ENCODE data around the gene TSHZ3.

DNA sequence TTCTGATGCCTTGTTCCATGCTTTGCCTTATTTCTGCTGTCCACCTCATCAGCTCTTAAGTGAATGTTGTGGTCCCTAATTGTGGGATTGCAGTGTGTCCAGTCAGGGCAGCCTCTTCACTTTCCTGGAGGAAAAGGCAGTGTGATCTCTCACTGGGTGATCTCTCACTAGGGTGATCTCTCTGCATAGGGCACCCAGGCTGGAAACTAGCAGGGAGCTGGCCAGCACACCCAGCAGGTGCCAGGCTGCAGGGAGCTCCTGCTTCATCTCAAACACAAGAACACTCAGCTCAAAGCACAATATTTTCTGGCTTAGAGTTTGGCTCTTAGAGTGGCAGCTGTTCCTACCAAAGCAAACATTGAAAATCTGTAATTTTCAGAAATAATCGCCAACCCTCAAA lies 36.5 kb upstream of the TSHZ3 start:
- no peak for TF ChIP-seq OTX1 (CRISPR knock-in tag; IDR thresholded peaks at IDR 0.05)
- TF ChIP-seq, protein P1, sequence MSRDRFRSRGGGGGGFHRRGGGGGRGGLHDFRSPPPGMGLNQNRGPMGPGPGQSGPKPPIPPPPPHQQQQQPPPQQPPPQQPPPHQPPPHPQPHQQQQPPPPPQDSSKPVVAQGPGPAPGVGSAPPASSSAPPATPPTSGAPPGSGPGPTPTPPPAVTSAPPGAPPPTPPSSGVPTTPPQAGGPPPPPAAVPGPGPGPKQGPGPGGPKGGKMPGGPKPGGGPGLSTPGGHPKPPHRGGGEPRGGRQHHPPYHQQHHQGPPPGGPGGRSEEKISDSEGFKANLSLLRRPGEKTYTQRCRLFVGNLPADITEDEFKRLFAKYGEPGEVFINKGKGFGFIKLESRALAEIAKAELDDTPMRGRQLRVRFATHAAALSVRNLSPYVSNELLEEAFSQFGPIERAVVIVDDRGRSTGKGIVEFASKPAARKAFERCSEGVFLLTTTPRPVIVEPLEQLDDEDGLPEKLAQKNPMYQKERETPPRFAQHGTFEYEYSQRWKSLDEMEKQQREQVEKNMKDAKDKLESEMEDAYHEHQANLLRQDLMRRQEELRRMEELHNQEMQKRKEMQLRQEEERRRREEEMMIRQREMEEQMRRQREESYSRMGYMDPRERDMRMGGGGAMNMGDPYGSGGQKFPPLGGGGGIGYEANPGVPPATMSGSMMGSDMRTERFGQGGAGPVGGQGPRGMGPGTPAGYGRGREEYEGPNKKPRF (IDR thresholded peaks at IDR 0.05; ENCODE audit: low read depth, low read length), result no peak
- TF ChIP-seq RBBP5 (IDR thresholded peaks at IDR 0.05; ENCODE audit: borderline replicate concordance, insufficient read depth, low read length, poor library complexity, severe bottlenecking), result no peak
- no peak for TF ChIP-seq FOXJ3 (CRISPR knock-in tag; IDR thresholded peaks at IDR 0.05)
- TF ChIP-seq SMAD4 (CRISPR knock-in tag; conservative IDR thresholded peaks at IDR 0.05), result no peak
- no peak for TF ChIP-seq ELF1 (tag; IDR thresholded peaks at IDR 0.05)

Data from K562 (cell line).